ENCODE data around the gene NPAS2. TPM values are rescaled to one million over a fixed set of nuclear protein-coding genes. Genes with fewer than 3 reads are reported as not detected.

The NPAS2 gene
- polyA plus RNA-seq, 3 donors = 10.6 to 12.0 (median 11.5) TPM

GRCh38 chr2:101003278-101003775 is 183.4 kb downstream of the NPAS2 start:
- DNase-seq (ENCODE audit: low read depth in 3 of 3, low spot score in 2 of 3) = no peak

GRCh38 chr2:101004620-101005325 is 184.8 kb downstream of the NPAS2 start:
- no peak for DNase-seq (ENCODE audit: low read depth in 3 of 3, low spot score in 2 of 3)

- DNase-seq (ENCODE audit: low read depth in 3 of 3, low spot score in 2 of 3) = no peak
Measured at GRCh38 chr2:101006065-101006715, 186.3 kb downstream of the NPAS2 start.

GRCh38 chr2:101007415-101008345 is 187.7 kb downstream of the NPAS2 start:
- no peak for DNase-seq (ENCODE audit: low read depth in 3 of 3, low spot score in 2 of 3)

GRCh38 chr2:101011152-101011551 is 191.2 kb downstream of the NPAS2 start:
- DNase-seq (ENCODE audit: low read depth in 3 of 3, low spot score in 2 of 3) = no peak

GRCh38 chr2:101012054-101012705 is 192.2 kb downstream of the NPAS2 start:
- DNase-seq (ENCODE audit: low read depth in 3 of 3, low spot score in 2 of 3) = no peak

- no peak for DNase-seq (ENCODE audit: low read depth in 3 of 3, low spot score in 2 of 3)
Measured at GRCh38 chr2:101012706-101013181, 192.8 kb downstream of the NPAS2 start.

- DNase-seq (ENCODE audit: low read depth in 3 of 3, low spot score in 2 of 3) = no peak
Measured at GRCh38 chr2:101014264-101014857, 194.4 kb downstream of the NPAS2 start.

GRCh38 chr2:101017371-101017770 is 197.4 kb downstream of the NPAS2 start:
- DNase-seq (ENCODE audit: low read depth in 3 of 3, low spot score in 2 of 3) = no peak

GRCh38 chr2:101018934-101019333 is 199.0 kb downstream of the NPAS2 start:
- no peak for DNase-seq (ENCODE audit: low read depth in 3 of 3, low spot score in 2 of 3)

GRCh38 chr2:101022221-101022620 is 202.3 kb downstream of the NPAS2 start:
- no peak for DNase-seq (ENCODE audit: low read depth in 3 of 3, low spot score in 2 of 3)

GRCh38 chr2:101023327-101024107 is 203.6 kb downstream of the NPAS2 start:
- no peak for DNase-seq (ENCODE audit: low read depth in 3 of 3, low spot score in 2 of 3)

- no peak for DNase-seq (ENCODE audit: low read depth in 3 of 3, low spot score in 2 of 3)
Measured at GRCh38 chr2:101025561-101025960, 205.6 kb downstream of the NPAS2 start.

GRCh38 chr2:101026253-101026701 is 206.3 kb downstream of the NPAS2 start:
- no peak for DNase-seq (ENCODE audit: low read depth in 3 of 3, low spot score in 2 of 3)

- no peak for DNase-seq (ENCODE audit: low read depth in 3 of 3, low spot score in 2 of 3)
Measured at GRCh38 chr2:101026923-101027469, 207.1 kb downstream of the NPAS2 start.

- DNase-seq (ENCODE audit: low read depth in 3 of 3, low spot score in 2 of 3) = no peak
Measured at GRCh38 chr2:101027852-101028251, 207.9 kb downstream of the NPAS2 start.

GRCh38 chr2:101030866-101031554 is 211.1 kb downstream of the NPAS2 start:
- DNase-seq (ENCODE audit: low read depth in 3 of 3, low spot score in 2 of 3) = no peak

GRCh38 chr2:101032084-101032776 is 212.3 kb downstream of the NPAS2 start:
- no peak for DNase-seq (ENCODE audit: low read depth in 3 of 3, low spot score in 2 of 3)

Data from right renal cortex interstitium (tissue), 3 donors.